ENCODE results near the gene ZNF593OS.

Gene ZNF593OS

GRCh38 chr1:26191739-26192138, 20.1 kb upstream of the ZNF593OS start:
- TF ChIP-seq FOXP2 (optimal IDR thresholded peaks at IDR 0.05; ENCODE audit: borderline replicate concordance, extremely low read depth, extremely low read length, insufficient read depth) (no peak), REST (IDR thresholded peaks at IDR 0.05; ENCODE audit: insufficient read depth in 1 of 2, low read depth in 2 of 2, low read length in 2 of 2) (no peak), POLR2AphosphoS5 (IDR thresholded peaks at IDR 0.05; ENCODE audit: low read depth, low read length) (no peak), TAF1 (IDR thresholded peaks at IDR 0.05; ENCODE audit: borderline replicate concordance, insufficient read depth, low read length) (no peak), SIN3A (IDR thresholded peaks at IDR 0.05; ENCODE audit: borderline replicate concordance, insufficient read depth, low read length) (no peak)

GRCh38 chr1:26190373-26190987, 18.8 kb upstream of the ZNF593OS start, which contains the start of gene CATSPER4:
Gene CATSPER4, plus strand, starts transcription at chr1:26190602. Its CDS starts 26 bp downstream, at chr1:26190628.
- TF ChIP-seq POLR2AphosphoS5 (IDR thresholded peaks at IDR 0.05; ENCODE audit: low read depth, low read length): no peak
- TF ChIP-seq TAF1 (IDR thresholded peaks at IDR 0.05; ENCODE audit: borderline replicate concordance, insufficient read depth, low read length): no peak
- TF ChIP-seq FOXP2 (optimal IDR thresholded peaks at IDR 0.05; ENCODE audit: borderline replicate concordance, extremely low read depth, extremely low read length, insufficient read depth): no peak
- TF ChIP-seq SIN3A (IDR thresholded peaks at IDR 0.05; ENCODE audit: borderline replicate concordance, insufficient read depth, low read length): no peak
- no peak for TF ChIP-seq REST (IDR thresholded peaks at IDR 0.05; ENCODE audit: insufficient read depth in 1 of 2, low read depth in 2 of 2, low read length in 2 of 2)

GRCh38 chr1:26189751-26190275, 18.2 kb upstream of the ZNF593OS start:
- TF ChIP-seq FOXP2 (optimal IDR thresholded peaks at IDR 0.05; ENCODE audit: borderline replicate concordance, extremely low read depth, extremely low read length, insufficient read depth) (no peak), POLR2AphosphoS5 (IDR thresholded peaks at IDR 0.05; ENCODE audit: low read depth, low read length) (no peak), REST (IDR thresholded peaks at IDR 0.05; ENCODE audit: insufficient read depth in 1 of 2, low read depth in 2 of 2, low read length in 2 of 2) (no peak), TAF1 (IDR thresholded peaks at IDR 0.05; ENCODE audit: borderline replicate concordance, insufficient read depth, low read length) (no peak), SIN3A (IDR thresholded peaks at IDR 0.05; ENCODE audit: borderline replicate concordance, insufficient read depth, low read length) (no peak)

- TF ChIP-seq REST (IDR thresholded peaks at IDR 0.05; ENCODE audit: insufficient read depth in 1 of 2, low read depth in 2 of 2, low read length in 2 of 2) (no peak), FOXP2 (optimal IDR thresholded peaks at IDR 0.05; ENCODE audit: borderline replicate concordance, extremely low read depth, extremely low read length, insufficient read depth) (no peak), SIN3A (IDR thresholded peaks at IDR 0.05; ENCODE audit: borderline replicate concordance, insufficient read depth, low read length) (no peak), POLR2AphosphoS5 (IDR thresholded peaks at IDR 0.05; ENCODE audit: low read depth, low read length) (no peak), TAF1 (IDR thresholded peaks at IDR 0.05; ENCODE audit: borderline replicate concordance, insufficient read depth, low read length) (no peak)
These were observed 17.7 kb upstream of the ZNF593OS start for GRCh38 chr1:26189331-26189730.
